Esophagus muscularis mucosa (tissue), 4 donors: ENCODE results near the gene MSL1.

ENCODE experiments used
- CTCF ChIP-seq, 3 experiments: fragments of 200-600 bp in 2 of 3; fragments of 450-650 bp in 1 of 3; sonication (generic) in 2 of 3; IDR thresholded peaks; one replicate each; pipeline ENCODE4 v1.5.1; 2017 to 2019; ENCODE audit warnings: antibody characterized with exemption in 3 of 3, mild to moderate bottlenecking in 2 of 3, moderate library complexity in 1 of 3
- EP300 ChIP-seq: sonication (generic); formaldehyde crosslinking; IDR thresholded peaks from one replicate; pipeline ENCODE4 v1.6.1; 2017; ENCODE audit warnings: antibody characterized with exemption
- POLR2A ChIP-seq: fragments of 450-650 bp; IDR thresholded peaks from one replicate; pipeline ENCODE4 v1.6.1; 2017; ENCODE audit warnings: antibody characterized with exemption, moderate library complexity, mild to moderate bottlenecking, low read depth
- POLR2AphosphoS5 ChIP-seq, 2 donors: sonication (generic); formaldehyde crosslinking; IDR thresholded peaks; one replicate each; pipeline ENCODE4 v1.6.1; 2017; ENCODE audit warnings: antibody characterized with exemption in 2 of 2

GRCh38 chr17:40158438-40159013 lies 36.8 kb downstream of the MSL1 start:
- no peak for TF ChIP-seq CTCF (IDR thresholded peaks at IDR 0.05)
- TF ChIP-seq POLR2A, result no peak
- no peak for TF ChIP-seq EP300
- TF ChIP-seq POLR2AphosphoS5 (IDR thresholded peaks at IDR 0.05), result no peak
